Measurements from ENCODE around the gene PPP1R10.
A peak's percentile ranks its signal among the peaks of the same experiment; 100 is the strongest.

Gene PPP1R10

DNA sequence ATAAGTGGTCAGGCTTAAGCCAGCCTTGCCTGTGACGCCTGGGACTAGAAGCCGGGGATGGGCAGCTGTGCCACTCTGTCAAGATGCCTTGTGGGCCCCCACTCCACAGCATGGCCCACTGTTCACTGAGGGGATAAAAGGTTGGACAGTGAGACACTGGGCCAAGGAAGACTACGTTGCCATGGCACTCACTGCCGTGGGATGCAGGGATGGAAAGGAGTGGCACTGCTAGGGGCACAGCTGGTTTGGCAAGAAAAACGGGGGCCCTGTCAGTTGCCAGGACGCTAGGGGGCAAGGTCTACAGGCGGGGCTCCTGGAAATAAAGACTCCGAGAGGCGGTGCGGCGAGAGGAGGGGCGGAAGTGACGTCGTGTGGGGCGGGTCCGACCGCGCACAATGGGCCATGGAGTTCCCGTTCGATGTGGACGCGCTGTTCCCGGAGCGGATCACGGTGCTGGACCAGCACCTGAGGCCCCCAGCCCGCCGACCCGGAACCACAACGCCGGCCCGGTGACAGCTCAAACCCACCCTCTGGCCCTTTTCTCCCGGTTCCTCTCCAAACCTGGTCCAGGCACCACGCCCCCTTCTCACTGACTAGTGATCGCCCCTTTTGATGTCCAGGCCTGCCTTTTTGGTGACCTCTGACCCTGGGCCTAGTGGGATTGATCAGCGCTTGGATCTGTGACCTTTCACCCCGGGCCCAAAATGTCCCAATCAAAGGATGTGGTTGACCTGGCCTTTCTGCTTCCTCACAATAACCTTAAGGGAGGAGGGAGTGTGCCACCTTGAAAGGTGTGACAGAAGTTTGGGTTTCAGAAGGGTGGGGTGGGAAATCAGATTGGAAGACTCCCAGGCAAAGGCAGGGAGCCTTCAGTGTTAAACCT lies 9.7 kb upstream of the PPP1R10 start, which contains the start of gene ATAT1:
Gene ATAT1 (plus strand): TSS at position 391 of the 883 bp plus-strand sequence.
- TF ChIP-seq, protein P1, sequence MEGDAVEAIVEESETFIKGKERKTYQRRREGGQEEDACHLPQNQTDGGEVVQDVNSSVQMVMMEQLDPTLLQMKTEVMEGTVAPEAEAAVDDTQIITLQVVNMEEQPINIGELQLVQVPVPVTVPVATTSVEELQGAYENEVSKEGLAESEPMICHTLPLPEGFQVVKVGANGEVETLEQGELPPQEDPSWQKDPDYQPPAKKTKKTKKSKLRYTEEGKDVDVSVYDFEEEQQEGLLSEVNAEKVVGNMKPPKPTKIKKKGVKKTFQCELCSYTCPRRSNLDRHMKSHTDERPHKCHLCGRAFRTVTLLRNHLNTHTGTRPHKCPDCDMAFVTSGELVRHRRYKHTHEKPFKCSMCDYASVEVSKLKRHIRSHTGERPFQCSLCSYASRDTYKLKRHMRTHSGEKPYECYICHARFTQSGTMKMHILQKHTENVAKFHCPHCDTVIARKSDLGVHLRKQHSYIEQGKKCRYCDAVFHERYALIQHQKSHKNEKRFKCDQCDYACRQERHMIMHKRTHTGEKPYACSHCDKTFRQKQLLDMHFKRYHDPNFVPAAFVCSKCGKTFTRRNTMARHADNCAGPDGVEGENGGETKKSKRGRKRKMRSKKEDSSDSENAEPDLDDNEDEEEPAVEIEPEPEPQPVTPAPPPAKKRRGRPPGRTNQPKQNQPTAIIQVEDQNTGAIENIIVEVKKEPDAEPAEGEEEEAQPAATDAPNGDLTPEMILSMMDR (IDR thresholded peaks at IDR 0.05), result peak; percentile 33
- Histone ChIP-seq H3K27me3 (no peaks in the 10 kb centered on the region), H3K4me3 (ENCODE audit: low read depth in 1 of 2, low read length in 1 of 2) (peak within 1 kb of the TSS; percentile 74), H3K9me3 (no peaks in the 10 kb centered on the region), H3K4me1 (ENCODE audit: control insufficient read depth in 1 of 2, insufficient read depth in 1 of 2, low read depth in 1 of 2, low read length in 1 of 2) (peaks cover 20 to 36% of the 10 kb centered on the region in 2 experiments), H3K27ac (peak within 1 kb of the TSS; percentile 88), H3K36me3 (no peaks in the 10 kb centered on the region)

DNA sequence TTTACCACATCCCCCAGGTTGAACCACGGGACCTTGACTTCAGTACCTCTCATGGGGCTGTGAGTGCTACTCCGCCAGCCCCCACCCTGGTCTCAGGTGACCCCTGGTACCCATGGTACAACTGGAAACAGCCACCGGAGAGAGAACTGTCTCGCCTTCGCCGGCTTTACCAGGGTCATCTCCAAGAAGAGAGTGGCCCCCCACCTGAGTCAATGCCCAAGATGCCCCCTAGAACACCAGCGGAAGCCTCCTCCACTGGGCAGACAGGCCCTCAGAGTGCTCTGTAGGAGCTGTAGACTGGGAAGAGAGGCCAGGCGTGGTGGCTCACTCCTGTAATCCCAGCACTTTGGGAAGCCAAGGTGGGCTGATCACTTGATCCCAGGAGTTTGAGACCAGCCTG lies 8.5 kb upstream of the PPP1R10 start:
- Histone ChIP-seq H3K9me3 (no peaks in the 10 kb centered on the region), H3K4me1 (ENCODE audit: control insufficient read depth in 1 of 2, insufficient read depth in 1 of 2, low read depth in 1 of 2, low read length in 1 of 2) (peaks cover 20 to 36% of the 10 kb centered on the region in 2 experiments), H3K27ac (peak overlapping the region; percentile 88), H3K27me3 (no peaks in the 10 kb centered on the region), H3K36me3 (no peaks in the 10 kb centered on the region), H3K4me3 (ENCODE audit: low read depth in 1 of 2, low read length in 1 of 2) (no peak overlapping the region)
- TF ChIP-seq, protein P1 (IDR thresholded peaks at IDR 0.05), result no peak

DNA sequence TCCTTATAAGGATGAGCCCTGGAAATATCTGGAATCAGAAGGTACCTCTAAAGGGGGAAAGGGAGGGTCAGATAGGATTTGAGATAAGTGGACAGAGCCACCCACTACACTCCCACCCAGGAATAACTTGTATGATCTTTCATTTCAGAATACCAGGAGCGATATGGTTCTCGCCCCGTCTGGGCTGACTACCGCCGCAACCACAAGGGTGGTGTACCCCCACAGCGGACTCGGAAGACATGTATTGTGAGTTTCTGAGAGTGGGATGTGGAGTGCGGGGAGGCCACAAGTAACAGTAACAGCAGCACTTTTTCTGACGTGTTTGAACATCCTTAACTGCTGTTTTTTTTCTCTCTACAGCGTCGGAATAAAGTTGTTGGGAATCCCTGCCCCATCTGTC lies 2.5 kb upstream of the PPP1R10 start:
- H3K9me3 ChIP-seq, result no peaks in the 10 kb centered on the region
- H3K36me3 ChIP-seq, result peaks cover 15% of the 10 kb centered on the region
- no peak overlapping the region for H3K4me3 ChIP-seq (ENCODE audit: low read depth in 1 of 2, low read length in 1 of 2)
- TF ChIP-seq, protein P1 (IDR thresholded peaks at IDR 0.05), result no peak
- H3K27me3 ChIP-seq, result no peaks in the 10 kb centered on the region
- H3K4me1 ChIP-seq (ENCODE audit: control insufficient read depth in 1 of 2, insufficient read depth in 1 of 2, low read depth in 1 of 2, low read length in 1 of 2), result peaks cover 12 to 31% of the 10 kb centered on the region in 2 experiments
- H3K27ac ChIP-seq, result no peak overlapping the region

DNA sequence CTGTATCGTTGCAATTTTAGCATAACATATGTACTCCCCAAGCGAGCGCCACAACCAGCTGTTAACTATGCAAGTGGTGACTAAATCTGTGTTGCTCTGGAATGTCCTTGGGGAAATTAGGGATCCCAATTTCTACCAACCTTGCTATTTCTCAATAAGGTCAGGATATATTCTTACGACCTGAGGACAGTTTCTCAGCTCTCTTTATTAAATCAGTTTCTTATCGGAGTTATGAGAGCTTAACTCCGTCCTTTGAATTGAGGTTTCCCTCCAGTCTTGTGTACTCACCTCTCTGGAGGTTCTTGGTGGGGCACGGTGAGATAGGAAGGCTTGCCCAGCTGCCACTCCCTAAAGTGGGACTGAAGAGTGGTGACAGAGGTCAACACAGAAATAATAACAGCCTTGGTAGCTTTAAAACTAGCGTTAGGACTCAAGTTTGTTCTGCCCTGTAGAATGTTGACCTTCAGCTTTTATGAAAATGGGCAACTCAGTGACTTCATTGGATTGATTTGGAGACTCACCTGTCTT lies 1.3 kb upstream of the PPP1R10 start:
- Histone ChIP-seq H3K9me3 (no peaks in the 10 kb centered on the region), H3K4me3 (ENCODE audit: low read depth in 1 of 2, low read length in 1 of 2) (peak overlapping the region; percentile 82 to 92), H3K4me1 (ENCODE audit: control insufficient read depth in 1 of 2, insufficient read depth in 1 of 2, low read depth in 1 of 2, low read length in 1 of 2) (peaks cover 24 to 38% of the 10 kb centered on the region in 2 experiments), H3K36me3 (peaks cover 15% of the 10 kb centered on the region), H3K27me3 (no peaks in the 10 kb centered on the region), H3K27ac (peak overlapping the region; percentile 98)
- TF ChIP-seq, protein P1 (IDR thresholded peaks at IDR 0.05), result no peak

DNA sequence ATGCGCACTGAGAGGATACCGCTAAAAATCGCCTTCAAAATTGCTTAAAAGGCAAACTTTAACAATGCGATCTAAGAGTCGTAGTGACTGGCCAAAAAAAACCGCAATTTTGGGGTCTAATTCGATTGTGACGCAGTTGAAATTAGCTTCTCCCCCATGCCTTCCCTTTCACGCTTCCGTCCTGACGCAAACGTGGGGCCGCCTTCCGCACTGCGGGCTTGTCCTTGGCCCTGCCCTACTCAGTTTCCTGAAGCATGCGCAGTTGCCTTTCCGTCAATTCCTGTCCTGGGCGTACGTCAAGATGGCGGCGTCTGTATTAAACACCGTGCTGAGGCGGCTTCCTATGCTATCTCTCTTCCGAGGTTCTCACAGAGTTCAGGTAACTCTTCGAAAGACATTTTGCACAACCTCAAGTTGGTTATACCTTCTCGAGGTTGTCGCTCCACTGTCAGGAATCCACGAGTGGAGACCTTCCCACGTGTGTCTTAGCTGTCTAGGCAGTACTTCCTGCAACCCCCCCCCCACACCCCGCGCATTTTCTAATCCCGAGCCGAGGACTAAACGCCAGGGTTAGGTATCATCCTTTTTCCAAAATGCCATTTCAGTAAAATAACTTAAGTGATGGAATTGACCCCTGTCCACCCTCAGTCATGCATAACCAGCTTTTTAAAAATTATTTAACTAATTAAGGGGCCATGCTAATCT lies 674 bp upstream of the PPP1R10 start, which contains the start of gene MRPS18B:
Gene MRPS18B (plus strand): TSS at position 276 of the 705 bp plus-strand sequence. CDS start 26 bp downstream, at position 302.
- Histone ChIP-seq H3K4me3 (ENCODE audit: low read depth in 1 of 2, low read length in 1 of 2) (peak within 1 kb of the TSS; percentile 82 to 92), H3K27ac (peak within 1 kb of the TSS; percentile 98), H3K36me3 (peaks cover 15% of the 10 kb centered on the region), H3K9me3 (no peaks in the 10 kb centered on the region), H3K4me1 (ENCODE audit: control insufficient read depth in 1 of 2, insufficient read depth in 1 of 2, low read depth in 1 of 2, low read length in 1 of 2) (peaks cover 31 to 38% of the 10 kb centered on the region in 2 experiments), H3K27me3 (no peaks in the 10 kb centered on the region)
- TF ChIP-seq, protein P1 (IDR thresholded peaks at IDR 0.05), result no peak
